Vagina (tissue), 2 donors: ENCODE results near the gene CCNQ.

Experiments
- POLR2A ChIP-seq, 2 donors: fragments of 450-650 bp; IDR thresholded peaks; one replicate each; pipeline ENCODE4 v1.6.1; 2017; ENCODE audit warnings: antibody characterized with exemption in 2 of 2, mild to moderate bottlenecking in 2 of 2, moderate library complexity in 2 of 2
- TF ChIP-seq, protein P1 (sequence below), 3 experiments: fragments of 450-650 bp in 2 of 3; fragments of 200-600 bp in 1 of 3; sonication (generic) in 1 of 3; IDR thresholded peaks; one replicate each; pipeline ENCODE4 v1.5.1; 2017 to 2019; ENCODE audit warnings: antibody characterized with exemption in 3 of 3, mild to moderate bottlenecking in 2 of 3, moderate library complexity in 2 of 3

DNA sequence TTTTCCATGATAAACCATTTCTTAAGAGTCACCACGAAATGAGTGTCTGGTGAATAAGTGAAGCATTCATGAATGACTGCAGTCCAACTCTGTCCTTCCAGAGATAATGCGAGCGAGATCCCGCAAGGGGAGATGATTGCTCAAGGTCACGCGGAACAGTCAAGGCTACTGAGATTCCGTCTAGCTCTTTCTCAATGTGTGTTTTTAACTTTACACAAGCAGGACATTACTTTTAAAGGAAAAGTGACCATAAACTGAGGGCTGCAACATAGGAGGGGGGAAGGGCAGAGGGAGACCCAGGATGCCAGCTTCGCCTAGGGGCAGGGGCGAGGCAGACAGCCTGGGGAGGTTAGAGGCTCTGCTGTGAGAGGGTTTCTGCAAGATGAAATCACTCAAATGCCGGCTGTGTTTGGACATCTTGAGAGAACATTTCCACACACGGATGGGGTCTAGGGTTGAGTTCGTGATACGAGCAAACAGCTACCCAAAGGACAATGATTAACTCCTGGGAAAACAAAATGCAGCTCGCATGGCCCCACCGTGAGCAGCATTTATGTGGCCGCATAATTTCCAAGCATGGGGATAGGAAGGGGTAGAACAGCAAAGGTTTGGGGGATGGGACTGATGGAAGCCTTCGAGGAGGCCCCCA, 23.8 kb upstream of the CCNQ start:
- no peak for TF ChIP-seq POLR2A (IDR thresholded peaks at IDR 0.05)
- TF ChIP-seq, protein P1, sequence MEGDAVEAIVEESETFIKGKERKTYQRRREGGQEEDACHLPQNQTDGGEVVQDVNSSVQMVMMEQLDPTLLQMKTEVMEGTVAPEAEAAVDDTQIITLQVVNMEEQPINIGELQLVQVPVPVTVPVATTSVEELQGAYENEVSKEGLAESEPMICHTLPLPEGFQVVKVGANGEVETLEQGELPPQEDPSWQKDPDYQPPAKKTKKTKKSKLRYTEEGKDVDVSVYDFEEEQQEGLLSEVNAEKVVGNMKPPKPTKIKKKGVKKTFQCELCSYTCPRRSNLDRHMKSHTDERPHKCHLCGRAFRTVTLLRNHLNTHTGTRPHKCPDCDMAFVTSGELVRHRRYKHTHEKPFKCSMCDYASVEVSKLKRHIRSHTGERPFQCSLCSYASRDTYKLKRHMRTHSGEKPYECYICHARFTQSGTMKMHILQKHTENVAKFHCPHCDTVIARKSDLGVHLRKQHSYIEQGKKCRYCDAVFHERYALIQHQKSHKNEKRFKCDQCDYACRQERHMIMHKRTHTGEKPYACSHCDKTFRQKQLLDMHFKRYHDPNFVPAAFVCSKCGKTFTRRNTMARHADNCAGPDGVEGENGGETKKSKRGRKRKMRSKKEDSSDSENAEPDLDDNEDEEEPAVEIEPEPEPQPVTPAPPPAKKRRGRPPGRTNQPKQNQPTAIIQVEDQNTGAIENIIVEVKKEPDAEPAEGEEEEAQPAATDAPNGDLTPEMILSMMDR (IDR thresholded peaks at IDR 0.05), result no peak
